Measurements from ENCODE around the gene SPATA21.

- no peak for TF ChIP-seq CTCF (IDR thresholded peaks at IDR 0.05)
- no peak for TF ChIP-seq POLR2A (IDR thresholded peaks at IDR 0.05)
These were observed 6.9 kb upstream of the SPATA21 start for GRCh38 chr1:16443975-16444770.

Data from body of pancreas (tissue), 4 donors.